IMR-90 (cell line): ENCODE results near the gene ARRDC1.
"Not testable (repeated sequence)": the region's sequence is repeated elsewhere in the genome, so short reads cannot be mapped to it uniquely, and the experiment has no call there.

Experiments used
- CEBPB ChIP-seq: IDR thresholded peaks from 2 replicates; pipeline ENCODE4 v1.6.1; 2012; ENCODE audit warnings: low read depth, low read length, improper control_type of control experiment
- CHD1 ChIP-seq: IDR thresholded peaks from 2 replicates; pipeline ENCODE4 v1.6.1; 2012; ENCODE audit warnings: low read depth, low read length, improper control_type of control experiment
- MAFK ChIP-seq: IDR thresholded peaks from 2 replicates; pipeline ENCODE4 v1.6.1; 2012; ENCODE audit warnings: low read depth, low read length, improper control_type of control experiment
- MAZ ChIP-seq: IDR thresholded peaks from 2 replicates; pipeline ENCODE4 v1.6.1; 2012; ENCODE audit warnings: low read depth, mild to moderate bottlenecking, low read length, improper control_type of control experiment, moderate library complexity, borderline replicate concordance
- POLR2A ChIP-seq: IDR thresholded peaks from 2 replicates; pipeline ENCODE4 v1.6.1; 2012; ENCODE audit warnings: mild to moderate bottlenecking, low read depth, low read length
- RAD21 ChIP-seq: IDR thresholded peaks from 2 replicates; pipeline ENCODE4 v1.6.1; 2012; ENCODE audit warnings: low read length, improper control_type of control experiment
- RCOR1 ChIP-seq: IDR thresholded peaks from 2 replicates; pipeline ENCODE4 v1.6.1; 2012; ENCODE audit warnings: mild to moderate bottlenecking, low read length, improper control_type of control experiment; ENCODE audit not compliant: insufficient replicate concordance
- RFX5 ChIP-seq: IDR thresholded peaks from 2 replicates; pipeline ENCODE4 v1.8.0; 2012; ENCODE audit warnings: low read depth, mild to moderate bottlenecking, low read length, moderate library complexity
- SMC3 ChIP-seq: fragments of 150-350 bp; IDR thresholded peaks from 2 replicates; pipeline ENCODE4 v1.6.1; 2016; ENCODE audit warnings: low read depth, mild to moderate bottlenecking, antibody characterized with exemption, low read length, moderate library complexity
- TF ChIP-seq, protein P1 (sequence below): conservative IDR thresholded peaks from 2 replicates; pipeline ENCODE4 v1.5.1; 2012; ENCODE audit warnings: mild to moderate bottlenecking, low read depth, low read length, improper control_type of control experiment
- TF ChIP-seq, protein P2 (sequence below): fragments of 150-350 bp; IDR thresholded peaks from 2 replicates; pipeline ENCODE4 v1.6.1; 2016; ENCODE audit warnings: low read depth, mild to moderate bottlenecking, low read length, moderate library complexity, borderline replicate concordance

DNA sequence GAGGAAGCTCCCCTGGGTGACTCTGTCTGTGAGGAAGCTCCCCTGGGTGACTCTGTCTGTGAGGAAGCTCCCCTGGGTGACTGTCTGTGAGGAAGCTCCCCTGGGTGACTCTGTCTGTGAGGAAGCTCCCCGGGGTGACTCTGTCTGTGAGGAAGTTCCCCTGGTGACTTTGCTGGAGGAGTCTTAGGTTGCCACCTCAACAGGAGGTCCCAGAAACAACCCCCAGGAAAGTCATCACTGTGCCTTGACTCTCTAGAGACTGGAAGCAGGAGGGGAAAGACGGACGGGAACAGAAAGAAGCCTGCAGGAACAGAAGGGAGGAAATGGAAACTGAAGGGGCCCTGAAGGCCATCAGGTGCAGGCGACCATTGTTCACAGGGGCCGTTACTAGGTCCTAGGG lies 37.0 kb upstream of the ARRDC1 start:
- TF ChIP-seq, protein P1, sequence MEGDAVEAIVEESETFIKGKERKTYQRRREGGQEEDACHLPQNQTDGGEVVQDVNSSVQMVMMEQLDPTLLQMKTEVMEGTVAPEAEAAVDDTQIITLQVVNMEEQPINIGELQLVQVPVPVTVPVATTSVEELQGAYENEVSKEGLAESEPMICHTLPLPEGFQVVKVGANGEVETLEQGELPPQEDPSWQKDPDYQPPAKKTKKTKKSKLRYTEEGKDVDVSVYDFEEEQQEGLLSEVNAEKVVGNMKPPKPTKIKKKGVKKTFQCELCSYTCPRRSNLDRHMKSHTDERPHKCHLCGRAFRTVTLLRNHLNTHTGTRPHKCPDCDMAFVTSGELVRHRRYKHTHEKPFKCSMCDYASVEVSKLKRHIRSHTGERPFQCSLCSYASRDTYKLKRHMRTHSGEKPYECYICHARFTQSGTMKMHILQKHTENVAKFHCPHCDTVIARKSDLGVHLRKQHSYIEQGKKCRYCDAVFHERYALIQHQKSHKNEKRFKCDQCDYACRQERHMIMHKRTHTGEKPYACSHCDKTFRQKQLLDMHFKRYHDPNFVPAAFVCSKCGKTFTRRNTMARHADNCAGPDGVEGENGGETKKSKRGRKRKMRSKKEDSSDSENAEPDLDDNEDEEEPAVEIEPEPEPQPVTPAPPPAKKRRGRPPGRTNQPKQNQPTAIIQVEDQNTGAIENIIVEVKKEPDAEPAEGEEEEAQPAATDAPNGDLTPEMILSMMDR, result not testable (repeated sequence)
- not testable (repeated sequence) for TF ChIP-seq SMC3, RCOR1, POLR2A, CHD1, RFX5, RAD21, CEBPB, MAFK, MAZ
- TF ChIP-seq, protein P2, sequence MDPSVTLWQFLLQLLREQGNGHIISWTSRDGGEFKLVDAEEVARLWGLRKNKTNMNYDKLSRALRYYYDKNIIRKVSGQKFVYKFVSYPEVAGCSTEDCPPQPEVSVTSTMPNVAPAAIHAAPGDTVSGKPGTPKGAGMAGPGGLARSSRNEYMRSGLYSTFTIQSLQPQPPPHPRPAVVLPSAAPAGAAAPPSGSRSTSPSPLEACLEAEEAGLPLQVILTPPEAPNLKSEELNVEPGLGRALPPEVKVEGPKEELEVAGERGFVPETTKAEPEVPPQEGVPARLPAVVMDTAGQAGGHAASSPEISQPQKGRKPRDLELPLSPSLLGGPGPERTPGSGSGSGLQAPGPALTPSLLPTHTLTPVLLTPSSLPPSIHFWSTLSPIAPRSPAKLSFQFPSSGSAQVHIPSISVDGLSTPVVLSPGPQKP, result not testable (repeated sequence)
